Thyroid gland (tissue), 4 donors: ENCODE measurements around the gene KANSL1.

Experiments
- POLR2A ChIP-seq, 2 donors: fragments of 450-650 bp; IDR thresholded peaks; one replicate each; pipeline ENCODE4 v1.6.1; 2017; ENCODE audit warnings: antibody characterized with exemption in 2 of 2, mild to moderate bottlenecking in 2 of 2, moderate library complexity in 1 of 2
- TF ChIP-seq, protein P1 (sequence below), 6 experiments: fragments of 200-600 bp in 3 of 6; fragments of 450-650 bp in 3 of 6; sonication (generic) in 3 of 6; IDR thresholded peaks; one replicate each; pipeline ENCODE4 v1.5.1; 2016 to 2019; ENCODE audit warnings: antibody characterized with exemption in 6 of 6, mild to moderate bottlenecking in 2 of 6, inconsistent platforms in 1 of 6, moderate library complexity in 1 of 6

DNA sequence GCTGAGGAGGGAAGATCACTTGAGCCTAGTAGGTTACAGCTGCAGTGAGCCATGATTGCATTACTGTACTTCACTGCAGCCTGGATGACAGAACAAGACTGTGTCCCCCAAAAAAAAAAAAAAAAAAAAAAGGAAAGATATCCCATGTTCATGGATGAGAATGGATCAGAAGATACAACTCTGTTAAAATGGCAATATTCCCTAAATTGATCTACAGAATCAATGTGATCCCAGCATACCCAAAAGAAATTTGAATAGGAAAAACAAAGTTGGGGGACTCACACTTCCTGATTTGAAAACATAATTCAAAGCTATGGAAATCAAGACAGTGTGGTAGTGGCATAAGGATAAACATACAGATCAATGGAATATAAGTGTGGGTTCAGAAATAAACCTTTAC lies 12.7 kb upstream of the KANSL1 start:
- TF ChIP-seq, protein P1, sequence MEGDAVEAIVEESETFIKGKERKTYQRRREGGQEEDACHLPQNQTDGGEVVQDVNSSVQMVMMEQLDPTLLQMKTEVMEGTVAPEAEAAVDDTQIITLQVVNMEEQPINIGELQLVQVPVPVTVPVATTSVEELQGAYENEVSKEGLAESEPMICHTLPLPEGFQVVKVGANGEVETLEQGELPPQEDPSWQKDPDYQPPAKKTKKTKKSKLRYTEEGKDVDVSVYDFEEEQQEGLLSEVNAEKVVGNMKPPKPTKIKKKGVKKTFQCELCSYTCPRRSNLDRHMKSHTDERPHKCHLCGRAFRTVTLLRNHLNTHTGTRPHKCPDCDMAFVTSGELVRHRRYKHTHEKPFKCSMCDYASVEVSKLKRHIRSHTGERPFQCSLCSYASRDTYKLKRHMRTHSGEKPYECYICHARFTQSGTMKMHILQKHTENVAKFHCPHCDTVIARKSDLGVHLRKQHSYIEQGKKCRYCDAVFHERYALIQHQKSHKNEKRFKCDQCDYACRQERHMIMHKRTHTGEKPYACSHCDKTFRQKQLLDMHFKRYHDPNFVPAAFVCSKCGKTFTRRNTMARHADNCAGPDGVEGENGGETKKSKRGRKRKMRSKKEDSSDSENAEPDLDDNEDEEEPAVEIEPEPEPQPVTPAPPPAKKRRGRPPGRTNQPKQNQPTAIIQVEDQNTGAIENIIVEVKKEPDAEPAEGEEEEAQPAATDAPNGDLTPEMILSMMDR (IDR thresholded peaks at IDR 0.05), result no peak
- TF ChIP-seq POLR2A (IDR thresholded peaks at IDR 0.05), result no peak
